Activated T-cell treated with anti-CD3 and anti-CD28 coated beads, Interleukin-2, amount 50 U/mL, for 4 hours (primary cell): Measurements from ENCODE around the gene NAPG. TPM values are rescaled to one million over a fixed set of nuclear protein-coding genes. Genes with fewer than 3 reads are reported as not detected.
"Not testable (repeated sequence)": the region's sequence is repeated elsewhere in the genome, so short reads cannot be mapped to it uniquely, and the experiment has no call there.

Experiments used
- ATAC-seq, 2 donors: fragments of 200-7000 bp; cut with Tn5 transposase; one replicate each; pipeline ENCODE4 v1.10.0; 2021
- DNase-seq: peaks from one replicate; pipeline ENCODE4 v3.0.0-alpha.2; 2020
- H3K27me3 Mint-ChIP-seq: one replicate; pipeline ENCODE4 v1.8.0; 2021; ENCODE audit warnings: low read depth, mixed read lengths
- H3K36me3 Mint-ChIP-seq: one replicate; pipeline ENCODE4 v1.8.0; 2022; ENCODE audit warnings: mixed read lengths; ENCODE audit not compliant: insufficient read depth
- H3K4me1 Mint-ChIP-seq: one replicate; pipeline ENCODE4 v1.8.0; 2021; ENCODE audit warnings: low read depth, mixed read lengths
- H3K4me3 Mint-ChIP-seq: one replicate; pipeline ENCODE4 v1.8.0; 2021; ENCODE audit warnings: mild to moderate bottlenecking, moderate library complexity, mixed read lengths
- H3K9me3 Mint-ChIP-seq: one replicate; pipeline ENCODE4 v1.8.0; 2021; ENCODE audit warnings: mixed read lengths
- total RNA-seq, 3 donors: library from RNA; stranded (reverse); gene quantifications; one replicate each; pipeline ENCODE4 v1.2.1, GENCODE V29; 2021

The NAPG gene
- total RNA-seq, 3 donors from 2014 or later = 28.8 to 29.6 (median 28.9) TPM

DNA sequence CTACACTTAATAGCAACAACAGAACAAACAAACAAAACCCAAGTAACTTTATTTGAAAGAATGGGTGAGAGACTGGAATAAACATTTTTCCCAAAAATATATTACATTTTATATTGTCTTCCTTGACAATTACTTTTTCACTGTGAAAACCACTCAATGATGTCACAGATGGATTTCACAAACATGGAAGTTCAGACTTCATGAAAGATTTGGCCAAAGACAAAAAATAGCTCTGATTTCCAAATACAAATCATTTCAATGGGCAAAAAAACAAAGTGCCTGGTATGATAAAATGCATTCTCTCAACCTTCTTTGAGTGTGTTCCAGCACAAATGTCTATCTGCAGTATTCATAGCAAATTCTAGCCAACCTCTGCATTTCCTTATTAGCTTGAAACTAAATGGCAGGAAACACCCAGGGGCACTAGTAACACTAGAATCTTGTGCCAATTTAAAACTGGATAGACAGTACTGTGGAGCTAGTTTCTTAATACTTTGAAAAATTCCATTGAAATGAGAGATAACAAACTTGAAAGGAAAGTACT lies 28.5 kb upstream of the NAPG start:
- H3K36me3 Mint-ChIP-seq = no peaks in the 10 kb centered on the region
- no peak overlapping the region for H3K4me3 Mint-ChIP-seq
- H3K27me3 Mint-ChIP-seq = peaks cover 17% of the 10 kb centered on the region
- peaks cover 4% of the 10 kb centered on the region for H3K9me3 Mint-ChIP-seq
- no peak for DNase-seq
- ATAC-seq = no peak
- H3K4me1 Mint-ChIP-seq = peaks cover 7% of the 10 kb centered on the region

DNA sequence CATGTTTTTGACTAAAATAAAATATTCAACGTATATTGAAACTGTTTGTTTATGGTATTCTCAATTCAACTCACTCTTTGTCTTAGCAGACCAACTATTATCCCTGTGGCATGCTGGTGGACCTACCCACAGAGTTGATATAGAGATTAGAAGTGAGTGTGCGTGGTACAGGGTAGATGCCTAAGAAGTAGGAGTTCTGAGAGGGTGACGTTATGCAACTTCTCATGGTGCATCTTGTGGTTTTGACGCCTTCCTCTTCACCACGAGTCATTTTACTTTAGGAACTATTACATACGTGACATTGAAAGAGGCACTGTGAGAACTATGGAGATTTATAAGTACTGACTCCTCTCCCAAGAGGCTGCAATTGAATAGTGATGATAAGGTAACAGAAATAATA lies 26.6 kb upstream of the NAPG start:
- H3K9me3 Mint-ChIP-seq = peaks cover 4% of the 10 kb centered on the region
- ATAC-seq = peak; percentile 92 to 95
- H3K4me3 Mint-ChIP-seq = no peak overlapping the region
- no peaks in the 10 kb centered on the region for H3K36me3 Mint-ChIP-seq
- peaks cover 7% of the 10 kb centered on the region for H3K4me1 Mint-ChIP-seq
- DNase-seq = no peak
- H3K27me3 Mint-ChIP-seq = peaks cover 20% of the 10 kb centered on the region

DNA sequence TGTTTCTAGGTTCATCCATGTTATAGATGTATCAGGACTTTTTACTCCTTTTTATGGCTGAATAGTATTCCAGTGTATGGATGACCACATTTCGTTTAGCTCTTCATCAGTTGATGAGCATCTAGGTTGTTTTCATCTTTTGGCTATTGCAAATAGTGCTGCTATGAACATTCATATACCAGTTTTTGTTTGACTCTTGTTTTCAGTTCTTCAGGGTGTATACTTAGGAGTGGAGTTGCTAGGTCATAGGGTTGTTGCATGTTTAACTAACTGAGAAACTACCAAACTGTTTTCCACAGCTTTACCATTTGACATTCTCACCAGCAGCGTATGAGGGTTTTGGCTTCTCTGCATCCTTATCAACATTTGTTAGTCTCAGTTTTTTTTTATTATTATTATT lies 25.8 kb upstream of the NAPG start:
- H3K27me3 Mint-ChIP-seq = peaks cover 28% of the 10 kb centered on the region
- peaks cover 7% of the 10 kb centered on the region for H3K4me1 Mint-ChIP-seq
- peaks cover 8% of the 10 kb centered on the region for H3K9me3 Mint-ChIP-seq
- H3K36me3 Mint-ChIP-seq = no peaks in the 10 kb centered on the region
- ATAC-seq = no peak
- H3K4me3 Mint-ChIP-seq = no peak overlapping the region
- DNase-seq = no peak

DNA sequence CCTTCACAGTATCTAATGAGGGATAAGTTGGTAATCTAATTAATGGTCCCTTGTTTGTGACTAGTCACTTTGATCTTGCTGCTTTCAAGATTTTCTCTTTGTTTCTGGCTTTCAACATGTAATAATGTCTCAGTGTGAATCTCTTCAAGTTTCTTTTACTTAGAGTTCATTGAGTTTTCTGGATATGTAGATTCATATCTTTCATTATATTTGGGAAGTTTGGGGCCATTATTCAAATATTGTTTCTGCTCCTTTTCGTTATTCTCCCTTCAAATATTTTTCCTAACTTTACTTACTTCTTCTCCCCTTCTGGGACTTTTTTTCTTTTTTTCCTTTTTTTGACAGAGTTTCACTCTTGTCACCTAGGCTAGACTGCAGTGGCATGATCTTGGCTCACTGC lies 21.1 kb upstream of the NAPG start:
- Mint-ChIP-seq H3K27me3 (peaks cover 11% of the 10 kb centered on the region), H3K4me1 (no peaks in the 10 kb centered on the region)

DNA sequence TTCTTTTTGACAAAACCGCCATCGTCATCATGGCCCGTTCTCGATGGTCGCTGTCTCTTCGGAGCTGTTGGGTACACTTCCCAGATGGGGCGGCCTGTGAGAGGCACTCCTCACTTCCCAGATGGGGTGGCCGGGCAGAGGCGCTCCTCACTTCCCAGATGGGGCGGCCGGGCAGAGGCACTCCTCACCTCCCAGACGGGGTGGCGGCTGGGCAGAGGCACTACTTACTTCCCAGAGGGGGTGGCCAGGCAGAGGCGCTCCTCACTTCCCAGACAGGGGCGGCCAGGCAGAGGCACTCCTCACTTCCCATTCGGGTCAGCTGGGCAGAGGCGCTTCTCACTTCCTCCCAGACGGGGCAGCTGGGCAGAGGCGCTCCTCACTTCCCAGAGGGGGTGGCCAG lies 19.9 kb upstream of the NAPG start:
- Mint-ChIP-seq H3K27me3 (peaks cover 11% of the 10 kb centered on the region), H3K9me3 (peaks cover 18% of the 10 kb centered on the region)
- not testable (repeated sequence) for H3K4me1 Mint-ChIP-seq, DNase-seq, H3K36me3 Mint-ChIP-seq, ATAC-seq, H3K4me3 Mint-ChIP-seq

More for the DNA sequence above, 21.1 kb upstream of the NAPG start:
- no peak for ATAC-seq
- no peak for DNase-seq
- Mint-ChIP-seq H3K4me3 (no peak overlapping the region), H3K9me3 (peaks cover 22% of the 10 kb centered on the region), H3K36me3 (no peaks in the 10 kb centered on the region)

DNA sequence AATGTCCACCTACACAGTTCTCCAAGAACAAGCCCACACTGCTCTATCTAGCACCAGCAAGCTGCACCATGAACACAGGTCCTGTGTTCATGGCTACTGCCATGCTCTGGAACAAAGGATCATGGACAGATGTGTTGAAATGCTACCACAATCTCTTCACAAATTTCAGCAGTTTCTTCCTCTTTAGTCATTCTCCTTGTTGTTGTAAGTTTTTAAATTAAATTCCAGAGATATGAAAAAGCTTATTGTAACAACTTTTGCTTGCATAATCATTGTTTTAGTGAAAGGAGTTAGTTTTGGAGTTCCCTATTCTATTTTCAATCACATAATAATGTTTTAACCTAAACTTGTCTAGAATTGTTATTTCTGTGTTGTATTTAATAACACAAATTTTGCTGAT lies 17.2 kb upstream of the NAPG start:
- H3K36me3 Mint-ChIP-seq = no peaks in the 10 kb centered on the region
- no peak for DNase-seq
- H3K4me1 Mint-ChIP-seq = no peaks in the 10 kb centered on the region
- no peak overlapping the region for H3K4me3 Mint-ChIP-seq
- ATAC-seq = no peak
- peaks cover 22% of the 10 kb centered on the region for H3K27me3 Mint-ChIP-seq
- peaks cover 18% of the 10 kb centered on the region for H3K9me3 Mint-ChIP-seq

DNA sequence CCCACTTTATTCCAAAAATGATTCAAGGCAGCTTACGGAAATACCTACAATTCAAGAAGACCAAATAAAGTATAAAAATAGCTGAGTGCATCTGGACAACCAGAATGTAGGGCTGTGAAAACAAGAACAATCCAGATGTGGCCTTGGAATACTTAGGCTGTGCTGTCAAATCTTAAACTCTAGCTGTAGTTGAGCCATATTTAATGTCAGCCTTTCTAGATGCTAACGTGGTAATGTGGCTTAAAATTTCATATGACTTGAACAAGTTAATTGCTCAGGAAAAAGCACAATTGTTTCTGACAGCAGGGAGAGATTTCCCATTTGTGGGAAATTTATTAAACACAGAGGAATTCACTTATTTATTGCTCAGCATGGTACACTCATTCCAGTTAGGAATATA lies 14.6 kb upstream of the NAPG start:
- ATAC-seq (no peak), DNase-seq (no peak)
- Mint-ChIP-seq H3K27me3 (peaks cover 28% of the 10 kb centered on the region), H3K4me3 (no peak overlapping the region), H3K36me3 (no peaks in the 10 kb centered on the region), H3K4me1 (no peaks in the 10 kb centered on the region), H3K9me3 (peaks cover 14% of the 10 kb centered on the region)

DNA sequence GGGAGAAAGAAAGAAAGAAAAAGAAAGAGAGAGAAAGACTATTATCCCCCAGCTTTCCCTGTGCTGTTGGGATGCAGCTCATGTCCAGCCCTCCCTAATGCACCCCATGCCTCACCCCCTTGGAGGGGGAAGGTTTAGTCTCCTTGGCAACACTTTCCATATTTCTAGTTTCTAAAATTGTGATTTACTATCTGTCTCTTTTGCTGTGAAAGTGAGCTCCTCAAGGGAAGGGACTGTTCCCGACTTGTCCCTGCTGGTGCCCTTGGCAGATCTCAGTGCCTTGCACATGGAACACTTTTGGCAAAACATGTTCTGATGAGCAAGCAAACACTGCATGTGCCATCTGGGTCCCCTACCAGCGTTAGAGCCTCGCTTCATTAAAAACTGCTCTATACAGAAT lies 11.7 kb upstream of the NAPG start:
- DNase-seq (no peak), ATAC-seq (no peak)
- H3K4me3 Mint-ChIP-seq = no peak overlapping the region
- H3K36me3 Mint-ChIP-seq = no peaks in the 10 kb centered on the region
- peaks cover 4% of the 10 kb centered on the region for H3K9me3 Mint-ChIP-seq
- H3K27me3 Mint-ChIP-seq = peaks cover 52% of the 10 kb centered on the region
- H3K4me1 Mint-ChIP-seq = no peaks in the 10 kb centered on the region

DNA sequence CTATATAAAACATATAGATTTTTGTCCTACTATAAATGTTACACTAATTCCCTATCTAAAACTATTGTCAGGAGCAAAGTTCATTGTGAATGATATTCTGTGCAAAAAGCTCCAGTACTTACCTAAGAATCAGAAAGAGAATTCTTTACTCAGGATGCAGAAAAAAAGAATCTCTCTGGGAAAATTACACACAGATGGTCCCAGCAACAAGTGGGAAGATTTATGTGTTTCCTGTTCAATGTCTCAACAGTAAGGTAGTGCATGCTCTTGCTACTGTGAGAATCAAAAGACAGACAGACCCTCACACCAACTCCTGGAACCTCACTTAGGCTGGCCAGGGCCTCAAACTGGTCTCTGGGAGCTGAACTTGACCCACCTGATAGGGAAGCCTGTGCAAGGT lies 11.2 kb upstream of the NAPG start:
- Mint-ChIP-seq H3K36me3 (no peaks in the 10 kb centered on the region), H3K4me1 (peaks cover under 1% of the 10 kb centered on the region), H3K27me3 (peaks cover 57% of the 10 kb centered on the region), H3K9me3 (peaks cover 4% of the 10 kb centered on the region), H3K4me3 (no peak overlapping the region)
- no peak for DNase-seq
- no peak for ATAC-seq

DNA sequence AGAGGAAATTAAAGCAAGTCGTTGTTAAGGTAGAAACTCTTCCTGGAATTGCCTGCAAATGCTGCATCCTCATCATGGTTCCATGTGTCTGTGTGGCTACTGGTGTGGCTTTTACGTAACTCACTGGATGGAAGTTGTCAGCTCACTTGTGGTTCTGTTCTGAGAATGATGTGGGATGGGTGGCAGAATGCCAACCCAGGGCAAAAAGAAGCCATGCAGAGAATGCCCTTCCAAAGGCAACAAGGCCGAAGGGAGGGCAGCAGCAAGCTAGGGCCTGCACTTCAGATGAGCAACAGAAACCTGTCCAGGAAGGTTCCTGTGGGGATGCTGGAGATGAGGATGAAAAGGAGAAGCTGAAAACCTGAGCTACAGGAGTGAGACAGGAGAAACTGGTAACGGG lies 10.4 kb upstream of the NAPG start:
- Mint-ChIP-seq H3K36me3 (no peaks in the 10 kb centered on the region), H3K27me3 (peaks cover 58% of the 10 kb centered on the region), H3K4me3 (no peak overlapping the region), H3K4me1 (peaks cover 5% of the 10 kb centered on the region), H3K9me3 (peaks cover 4% of the 10 kb centered on the region)
- ATAC-seq (no peak), DNase-seq (no peak)

DNA sequence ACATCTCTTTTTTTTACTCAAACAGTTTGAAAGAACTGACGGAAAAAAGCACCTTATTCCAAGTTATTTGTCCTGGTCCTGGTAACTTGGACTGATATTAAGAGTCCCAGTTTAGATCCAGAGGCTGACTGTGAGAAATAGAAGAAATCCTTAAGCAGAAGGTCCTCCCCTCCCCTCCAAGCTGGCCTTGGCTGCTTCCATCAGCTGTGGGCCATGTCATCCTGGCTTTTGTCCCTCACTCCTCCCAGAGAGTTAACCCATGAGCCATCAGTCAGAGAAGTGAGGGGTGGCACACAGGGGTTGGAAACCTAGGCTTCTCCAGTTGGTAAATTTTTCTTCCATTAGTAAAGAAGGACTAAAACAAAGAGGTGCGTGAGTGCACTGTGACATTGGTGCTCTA lies 9.7 kb upstream of the NAPG start:
- peaks cover 5% of the 10 kb centered on the region for H3K4me1 Mint-ChIP-seq
- DNase-seq (no peak), ATAC-seq (no peak)
- H3K9me3 Mint-ChIP-seq = peaks cover 4% of the 10 kb centered on the region
- no peak overlapping the region for H3K4me3 Mint-ChIP-seq
- H3K27me3 Mint-ChIP-seq = peaks cover 58% of the 10 kb centered on the region
- no peaks in the 10 kb centered on the region for H3K36me3 Mint-ChIP-seq

DNA sequence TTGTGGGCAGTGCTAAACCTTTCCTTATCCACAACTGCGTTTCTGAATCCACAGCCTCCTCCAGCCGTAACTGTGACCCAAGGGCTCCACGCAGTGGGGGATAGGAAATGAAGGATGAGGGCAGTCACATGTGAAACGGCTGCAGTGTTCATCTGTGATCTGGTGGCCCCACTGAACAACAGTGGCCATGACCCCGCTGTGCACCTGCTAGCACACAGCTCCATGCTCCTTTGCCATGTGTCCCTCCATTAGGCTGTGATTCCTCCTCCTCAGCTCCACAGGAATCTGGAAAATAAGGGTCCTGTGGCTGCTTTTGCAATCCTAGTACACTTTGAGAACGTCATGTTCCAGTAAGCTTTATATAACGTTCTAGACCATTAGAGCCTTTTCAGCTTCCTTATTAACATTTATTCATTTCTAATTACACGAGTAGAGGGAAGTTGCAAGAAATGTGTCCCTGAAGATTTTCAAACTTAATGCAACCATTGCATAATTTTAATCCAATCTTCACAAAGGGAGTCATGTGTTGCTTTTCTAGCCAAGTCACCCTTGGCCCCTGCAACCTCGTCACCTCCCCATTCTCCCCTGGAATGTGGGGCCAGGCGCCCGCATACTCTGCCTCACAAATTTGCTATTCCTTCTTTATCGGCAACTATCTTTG lies 7.1 kb upstream of the NAPG start:
- H3K4me3 Mint-ChIP-seq = no peak overlapping the region
- peaks cover 4% of the 10 kb centered on the region for H3K9me3 Mint-ChIP-seq
- H3K4me1 Mint-ChIP-seq = peaks cover 5% of the 10 kb centered on the region
- no peak for ATAC-seq
- no peak for DNase-seq
- H3K27me3 Mint-ChIP-seq = peaks cover 46% of the 10 kb centered on the region
- H3K36me3 Mint-ChIP-seq = no peaks in the 10 kb centered on the region

DNA sequence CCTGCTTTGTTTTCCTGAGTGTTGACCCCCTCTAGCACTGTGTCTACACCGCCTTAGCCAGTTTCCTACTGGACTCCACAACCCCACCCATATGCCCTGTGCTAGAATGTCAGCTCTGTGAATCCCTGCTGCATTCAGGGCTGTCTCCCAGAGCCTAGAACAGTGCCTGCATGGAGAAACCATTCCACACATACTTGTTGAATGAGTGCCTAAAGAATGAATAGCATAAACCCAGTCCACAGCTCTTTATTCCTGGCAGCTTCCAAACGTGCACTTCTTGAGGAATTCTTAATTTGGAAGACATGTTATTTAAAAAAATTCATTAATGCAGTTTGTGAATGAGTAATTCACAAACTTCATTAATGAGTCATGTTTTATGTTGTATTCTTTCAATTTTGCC lies 6.5 kb upstream of the NAPG start:
- DNase-seq (no peak), ATAC-seq (no peak)
- Mint-ChIP-seq H3K4me1 (peaks cover 9% of the 10 kb centered on the region), H3K9me3 (peaks cover 4% of the 10 kb centered on the region), H3K4me3 (no peak overlapping the region), H3K36me3 (no peaks in the 10 kb centered on the region), H3K27me3 (peaks cover 40% of the 10 kb centered on the region)

DNA sequence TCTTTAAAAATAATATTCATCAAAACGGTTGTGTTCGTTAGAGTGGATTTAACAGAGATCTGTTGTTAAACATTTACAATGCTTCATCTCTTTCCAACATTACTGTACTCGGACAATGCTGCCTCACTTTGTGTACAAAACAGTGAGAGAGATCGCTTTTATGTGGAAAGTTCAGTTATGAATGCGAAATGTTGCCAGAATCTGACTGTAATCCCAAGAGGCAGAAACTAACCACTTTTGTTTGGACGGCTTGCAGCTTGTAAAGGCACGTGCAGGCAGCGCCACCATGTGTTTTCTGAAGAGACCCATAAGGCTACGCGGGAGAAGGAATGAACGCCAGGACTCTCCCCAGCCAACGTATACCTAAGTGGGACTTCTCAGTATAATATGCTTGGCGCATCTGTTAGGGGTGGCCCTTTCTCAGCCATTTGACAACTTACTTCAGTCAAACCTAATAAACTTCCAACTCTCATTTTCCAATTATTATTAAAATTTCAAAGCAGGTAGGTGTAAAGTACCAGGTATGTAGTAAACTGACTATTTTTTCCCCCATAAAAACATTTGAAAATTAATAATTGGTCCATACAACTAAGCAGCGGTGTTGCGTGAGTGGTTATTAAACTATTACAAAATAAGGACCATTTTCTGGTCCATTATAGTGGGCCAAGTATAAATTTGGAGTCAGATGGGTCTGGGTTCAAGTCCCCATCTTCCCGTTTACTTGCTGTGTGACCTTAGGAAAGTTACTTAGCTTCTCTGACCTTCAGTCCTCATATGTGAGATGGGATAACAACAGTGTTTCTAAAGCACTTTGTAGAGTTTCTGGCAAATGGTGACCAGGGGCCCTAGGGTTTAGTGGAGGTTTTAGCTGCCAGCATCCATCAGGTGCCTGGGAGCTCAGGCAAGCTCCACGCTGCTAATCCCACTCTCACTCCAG lies 5.6 kb upstream of the NAPG start:
- Mint-ChIP-seq H3K9me3 (peaks cover 4% of the 10 kb centered on the region), H3K27me3 (peaks cover 38% of the 10 kb centered on the region), H3K4me1 (peaks cover 18% of the 10 kb centered on the region), H3K4me3 (no peak overlapping the region), H3K36me3 (no peaks in the 10 kb centered on the region)
- DNase-seq (peak; percentile 44), ATAC-seq (peak; percentile 85 to 89)

DNA sequence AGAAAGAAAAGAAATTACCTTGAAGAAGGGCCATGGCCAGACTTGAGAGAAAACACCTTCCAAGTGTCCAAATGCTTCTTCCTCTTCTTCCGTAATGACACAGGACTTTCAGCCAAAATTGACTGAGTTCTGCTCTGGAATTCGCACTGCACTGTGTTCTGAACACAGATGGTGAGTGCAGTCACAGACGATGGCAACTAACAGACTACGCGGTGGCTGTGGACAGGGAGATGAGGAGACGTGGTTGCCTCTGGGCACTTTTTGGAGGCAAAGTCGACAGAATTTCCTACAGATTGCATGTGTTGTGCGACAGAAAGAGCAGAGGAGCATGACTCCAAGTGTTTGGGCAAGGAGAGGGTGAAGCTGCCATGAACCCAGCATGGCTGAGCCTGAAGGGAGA lies 4.3 kb upstream of the NAPG start:
- no peaks in the 10 kb centered on the region for H3K36me3 Mint-ChIP-seq
- peaks cover 22% of the 10 kb centered on the region for H3K4me1 Mint-ChIP-seq
- no peak for DNase-seq
- no peak for ATAC-seq
- peaks cover 4% of the 10 kb centered on the region for H3K9me3 Mint-ChIP-seq
- peaks cover 28% of the 10 kb centered on the region for H3K27me3 Mint-ChIP-seq
- no peak overlapping the region for H3K4me3 Mint-ChIP-seq
